CD8-positive, alpha-beta memory T cell (primary cell): ENCODE results near the gene OTOP3. TPM values are rescaled to one million over a fixed set of nuclear protein-coding genes. Genes with fewer than 3 reads are reported as not detected.

Experiments used
- CTCF ChIA-PET: fragments of 350-600 bp; sonication (Branson Sonifier 250); formaldehyde crosslinking; loops from one replicate; lab custom pipeline; 2021; ENCODE audit warnings: antibody characterized with exemption; lab: Charles Lee
- POLR2A ChIA-PET: fragments of 350-600 bp; sonication (Branson Sonifier 250); formaldehyde crosslinking; loops from one replicate; lab custom pipeline; 2021; ENCODE audit warnings: antibody characterized with exemption; lab: Charles Lee
- DNase-seq, 5 donors: peaks; one replicate each; pipeline versions ENCODE4 v3.0.0 to v3.0.0-alpha.2; 2020 to 2022; ENCODE audit warnings: mixed read lengths in 1 of 5
- H3K27ac ChIP-seq: one replicate; pipeline ENCODE4 v1.7.0; 2013; ENCODE audit warnings: low read depth, mild to moderate bottlenecking, low read length, moderate library complexity
- H3K27me3 ChIP-seq: 2 replicates; pipeline ENCODE4 v1.7.0; 2013; ENCODE audit warnings: low read length, mild to moderate bottlenecking; ENCODE audit not compliant: insufficient read depth, poor library complexity, severe bottlenecking
- H3K36me3 ChIP-seq: 2 replicates; pipeline ENCODE4 v1.7.0; 2013; ENCODE audit warnings: mild to moderate bottlenecking, low read length, moderate library complexity; ENCODE audit not compliant: insufficient read depth
- H3K4me1 ChIP-seq: 2 replicates; pipeline ENCODE4 v1.7.0; 2013; ENCODE audit warnings: mild to moderate bottlenecking, low read length, moderate library complexity; ENCODE audit not compliant: insufficient read depth
- H3K4me3 ChIP-seq: 2 replicates; pipeline ENCODE4 v1.7.0; 2013; ENCODE audit warnings: mild to moderate bottlenecking, low read length
- H3K9me3 ChIP-seq: 2 replicates; pipeline ENCODE4 v1.7.0; 2013; ENCODE audit warnings: mild to moderate bottlenecking, low read length
- H3K27ac Mint-ChIP-seq, 8 donors: one replicate each; pipeline ENCODE4 v1.8.0; 2020 to 2021; ENCODE audit warnings: mixed read lengths in 8 of 8, mild to moderate bottlenecking in 6 of 8, inconsistent platforms in 3 of 8, moderate library complexity in 3 of 8
- H3K27me3 Mint-ChIP-seq, 2 donors: one replicate each; pipeline ENCODE4 v1.8.0; 2020 to 2021; ENCODE audit warnings: mixed read lengths in 2 of 2, mild to moderate bottlenecking in 1 of 2, moderate library complexity in 1 of 2
- H3K36me3 Mint-ChIP-seq, 3 donors: one replicate each; pipeline ENCODE4 v1.8.0; 2020 to 2021; ENCODE audit warnings: mixed read lengths in 3 of 3, inconsistent platforms in 1 of 3, mild to moderate bottlenecking in 1 of 3
- H3K4me1 Mint-ChIP-seq, 3 donors: one replicate each; pipeline ENCODE4 v1.8.0; 2020 to 2021; ENCODE audit warnings: mixed read lengths in 3 of 3, inconsistent platforms in 1 of 3, mild to moderate bottlenecking in 1 of 3
- H3K4me3 Mint-ChIP-seq, 7 donors: one replicate each; pipeline ENCODE4 v1.8.0; 2020 to 2021; ENCODE audit warnings: mixed read lengths in 7 of 7, mild to moderate bottlenecking in 6 of 7, moderate library complexity in 4 of 7, inconsistent platforms in 2 of 7
- H3K9me3 Mint-ChIP-seq, 5 donors: one replicate each; pipeline ENCODE4 v1.8.0; 2020 to 2022; ENCODE audit warnings: mixed read lengths in 5 of 5, mild to moderate bottlenecking in 3 of 5, moderate library complexity in 2 of 5, inconsistent platforms in 1 of 5
- polyA plus RNA-seq: library from polyadenylated mRNA; unstranded; fragments of 300-500 nt; fragmentation: Illumina TruSeq; gene quantifications from one replicate; pipeline ENCODE4 v1.2.3, GENCODE V29; 2021
- total RNA-seq, 2 experiments: library from RNA; stranded (reverse); gene quantifications; one replicate each; pipeline ENCODE4 v1.2.3, GENCODE V29; 2021

The OTOP3 gene
- total and polyA plus RNA-seq, 3 experiments from 2014 or later = not detected

GRCh38 chr17:74987909-74988711, 52.4 kb downstream of the OTOP3 start:
- H3K9me3 ChIP-seq = no peaks in the 10 kb centered on the region
- peak in 3 of 5 donors; percentile 10 to 55 (median 23) for DNase-seq
- no peaks in the 10 kb centered on the region for H3K36me3 ChIP-seq
- peak overlapping the region in 2 of 8 donors; percentile 10 to 27 for H3K27ac Mint-ChIP-seq
- CTCF ChIA-PET = interaction anchor here (0.9 to 2.4 kb wide), 10 partner anchors 11 to 72 kb away, joined by 3 to 18 read pairs (median 4); partner anchors contain the start of genes HID1 and MRPL58
- H3K4me1 Mint-ChIP-seq = peaks cover 4 to 14% (median 11%) of the 10 kb centered on the region in 3 donors
- peaks cover 0 to 1% (median 0%) of the 10 kb centered on the region in 3 donors for H3K36me3 Mint-ChIP-seq
- POLR2A ChIA-PET = interaction anchor here (1.0 to 1.8 kb wide), 2 partner anchors 24 to 46 kb away, joined by 6 read pairs; no protein-coding TSS in a partner anchor
- H3K4me3 ChIP-seq = peak overlapping the region; percentile 9
- no peaks in the 10 kb centered on the region for H3K9me3 Mint-ChIP-seq
- H3K27me3 Mint-ChIP-seq = peaks cover 0 to 3% of the 10 kb centered on the region in 2 donors
- H3K27ac ChIP-seq = peak overlapping the region; percentile 54
- peaks cover 4% of the 10 kb centered on the region for H3K4me1 ChIP-seq
- no peaks in the 10 kb centered on the region for H3K27me3 ChIP-seq
- peak overlapping the region; percentile 52 to 89 (median 75) for H3K4me3 Mint-ChIP-seq

DNA sequence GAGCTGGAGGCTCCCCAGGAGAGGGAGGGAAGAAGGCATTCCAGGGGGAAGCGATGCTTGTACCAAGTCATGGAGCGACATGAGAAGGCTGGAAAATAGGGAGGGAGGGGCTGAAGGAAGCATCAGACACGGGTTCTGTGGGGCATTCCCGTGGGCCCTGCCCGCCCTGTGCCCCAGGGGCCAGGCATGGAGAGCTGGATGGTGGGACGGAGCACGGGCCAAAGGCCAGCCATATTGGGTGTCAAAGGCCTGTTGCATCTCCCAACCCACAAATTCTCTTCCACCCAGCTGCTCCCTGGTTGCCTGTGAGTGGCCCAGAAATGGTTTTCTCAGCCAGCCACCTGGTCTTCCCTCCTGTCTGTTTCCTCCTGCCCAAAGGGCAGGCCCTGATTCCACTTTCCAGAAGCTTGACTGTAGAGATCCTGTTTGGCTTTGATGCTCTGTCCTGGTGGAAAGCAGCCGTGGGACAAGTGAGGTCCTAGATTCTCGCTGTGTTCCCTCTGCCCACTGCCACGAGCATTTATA, 54.9 kb downstream of the OTOP3 start:
- H3K27me3 Mint-ChIP-seq = peaks cover 0 to 3% of the 10 kb centered on the region in 2 donors
- Histone ChIP-seq H3K27ac (no peak overlapping the region), H3K36me3 (no peaks in the 10 kb centered on the region), H3K27me3 (no peaks in the 10 kb centered on the region), H3K4me1 (peaks cover 4% of the 10 kb centered on the region), H3K9me3 (no peaks in the 10 kb centered on the region), H3K4me3 (no peak overlapping the region)
- H3K4me1 Mint-ChIP-seq = peaks cover 4 to 14% (median 11%) of the 10 kb centered on the region in 3 donors
- no peak for DNase-seq
- peaks cover 0 to 1% (median 0%) of the 10 kb centered on the region in 3 donors for H3K36me3 Mint-ChIP-seq
- no peaks in the 10 kb centered on the region for H3K9me3 Mint-ChIP-seq
- CTCF ChIA-PET = interaction anchor here (0.8 to 1.5 kb wide), 3 partner anchors 30 to 211 kb away, joined by 3 to 5 read pairs (median 4); no protein-coding TSS in a partner anchor
- H3K4me3 Mint-ChIP-seq = no peak overlapping the region
- H3K27ac Mint-ChIP-seq = peak overlapping the region in 1 of 8 donors; percentile 69
- POLR2A ChIA-PET = no interaction called here

GRCh38 chr17:74992223-74992622, 56.5 kb downstream of the OTOP3 start:
- H3K36me3 Mint-ChIP-seq = peaks cover 0 to under 1% (median 0%) of the 10 kb centered on the region in 3 donors
- POLR2A ChIA-PET = no interaction called here

GRCh38 chr17:74994440-74994839, 58.7 kb downstream of the OTOP3 start:
- Mint-ChIP-seq H3K9me3 (no peaks in the 10 kb centered on the region), H3K4me1 (no peaks in the 10 kb centered on the region), H3K36me3 (no peaks in the 10 kb centered on the region), H3K4me3 (no peak overlapping the region), H3K27ac (no peak overlapping the region), H3K27me3 (peaks cover 0 to 4% of the 10 kb centered on the region in 2 donors)
- H3K4me3 ChIP-seq = no peak overlapping the region
- H3K27ac ChIP-seq = no peak overlapping the region
- no peaks in the 10 kb centered on the region for H3K27me3 ChIP-seq
- H3K9me3 ChIP-seq = no peaks in the 10 kb centered on the region
- no peak for DNase-seq
- ChIA-PET CTCF (interaction anchor here (0.9 to 1.2 kb wide), 3 partner anchors 18 to 37 kb away, joined by 3 to 4 read pairs (median 4); partner anchors contain the start of gene MRPL58), POLR2A (no interaction called here)
- H3K4me1 ChIP-seq = no peaks in the 10 kb centered on the region
- no peaks in the 10 kb centered on the region for H3K36me3 ChIP-seq

More at GRCh38 chr17:74992223-74992622, 56.5 kb downstream of the OTOP3 start:
- Histone ChIP-seq H3K27me3 (no peaks in the 10 kb centered on the region), H3K9me3 (no peaks in the 10 kb centered on the region), H3K4me3 (no peak overlapping the region), H3K27ac (no peak overlapping the region), H3K4me1 (no peaks in the 10 kb centered on the region), H3K36me3 (no peaks in the 10 kb centered on the region)
- peaks cover 1 to 2% of the 10 kb centered on the region in 2 donors for H3K27me3 Mint-ChIP-seq
- CTCF ChIA-PET = interaction anchor here (1.1 kb wide), 1 partner anchor 30 kb away, joined by 3 read pairs; no protein-coding TSS in a partner anchor
- DNase-seq = no peak
- H3K9me3 Mint-ChIP-seq = no peaks in the 10 kb centered on the region
- H3K4me1 Mint-ChIP-seq = peaks cover 1 to 6% (median 2%) of the 10 kb centered on the region in 3 donors
- no peak overlapping the region for H3K27ac Mint-ChIP-seq
- H3K4me3 Mint-ChIP-seq = peak overlapping the region in 1 of 7 donors; percentile 32

DNA sequence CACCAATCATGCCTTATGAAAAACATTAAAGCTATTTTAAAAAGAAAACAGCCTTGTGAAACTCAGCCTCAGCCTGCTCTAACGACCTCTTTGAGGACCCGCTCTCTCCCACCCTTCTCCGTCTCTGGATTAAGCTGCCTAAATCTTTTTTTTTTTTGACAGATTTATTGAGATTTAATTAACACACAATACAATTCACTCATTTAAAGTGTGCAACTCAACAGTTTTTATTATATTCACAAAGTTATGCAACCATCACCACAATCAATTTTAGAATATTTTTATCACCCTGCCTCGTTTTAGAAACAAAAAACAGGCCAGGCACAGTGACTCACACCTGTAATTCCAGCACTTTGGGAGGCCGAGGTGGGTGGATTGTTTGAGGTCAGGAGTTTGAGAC, 60.1 kb downstream of the OTOP3 start:
- Mint-ChIP-seq H3K4me1 (no peaks in the 10 kb centered on the region), H3K4me3 (no peak overlapping the region), H3K27ac (no peak overlapping the region), H3K36me3 (no peaks in the 10 kb centered on the region), H3K27me3 (peaks cover 0 to 4% of the 10 kb centered on the region in 2 donors), H3K9me3 (no peaks in the 10 kb centered on the region)
- Histone ChIP-seq H3K27me3 (no peaks in the 10 kb centered on the region), H3K4me3 (no peak overlapping the region), H3K4me1 (no peaks in the 10 kb centered on the region), H3K9me3 (no peaks in the 10 kb centered on the region), H3K27ac (no peak overlapping the region), H3K36me3 (no peaks in the 10 kb centered on the region)
- POLR2A ChIA-PET = no interaction called here
- CTCF ChIA-PET = no interaction called here
- no peak for DNase-seq

- POLR2A ChIA-PET = interaction anchor here (1.7 kb wide), 1 partner anchor 13 kb away, joined by 4 read pairs; no protein-coding TSS in a partner anchor
- no peak for DNase-seq
- Histone ChIP-seq H3K27me3 (no peaks in the 10 kb centered on the region), H3K9me3 (no peaks in the 10 kb centered on the region), H3K4me3 (no peak overlapping the region), H3K36me3 (no peaks in the 10 kb centered on the region), H3K27ac (no peak overlapping the region), H3K4me1 (no peaks in the 10 kb centered on the region)
- Mint-ChIP-seq H3K9me3 (no peaks in the 10 kb centered on the region), H3K36me3 (no peaks in the 10 kb centered on the region), H3K4me1 (no peaks in the 10 kb centered on the region), H3K27me3 (peaks cover 0 to 6% of the 10 kb centered on the region in 2 donors), H3K27ac (peak overlapping the region in 1 of 8 donors; percentile 37), H3K4me3 (no peak overlapping the region)
- CTCF ChIA-PET = interaction anchor here (0.7 to 2.1 kb wide), 3 partner anchors 11 to 38 kb away, joined by 3 to 10 read pairs (median 5); partner anchors contain the start of gene CDR2L
Observed at GRCh38 chr17:74998783-74999182, 63.1 kb downstream of the OTOP3 start.

DNA sequence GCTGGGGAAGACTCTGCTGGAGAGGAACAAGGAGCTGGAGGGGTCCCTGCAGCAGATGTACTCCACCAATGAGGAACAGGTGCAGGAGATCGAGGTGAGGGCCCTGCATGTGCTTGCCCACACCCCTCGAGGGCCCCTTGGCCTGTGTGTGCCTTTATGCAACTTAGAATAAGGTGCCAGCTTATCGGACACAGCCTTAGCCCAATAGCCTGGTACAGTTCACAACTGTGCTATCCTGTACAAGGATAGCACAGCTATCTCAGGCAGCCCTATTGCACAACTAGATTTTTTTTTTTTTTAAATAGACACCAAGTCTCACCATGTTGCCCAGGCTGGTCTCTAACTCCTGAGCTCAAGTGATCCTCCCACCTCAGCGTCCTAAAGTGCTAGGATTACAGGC, 63.8 kb downstream of the OTOP3 start:
- H3K27me3 ChIP-seq = no peaks in the 10 kb centered on the region
- no peaks in the 10 kb centered on the region for H3K9me3 Mint-ChIP-seq
- H3K27me3 Mint-ChIP-seq = peaks cover 0 to 8% of the 10 kb centered on the region in 2 donors
- CTCF ChIA-PET = interaction anchor here (0.7 to 2.1 kb wide), 3 partner anchors 12 to 38 kb away, joined by 3 to 10 read pairs (median 5); partner anchors contain the start of gene CDR2L
- POLR2A ChIA-PET = interaction anchor here (1.7 kb wide), 1 partner anchor 12 kb away, joined by 4 read pairs; no protein-coding TSS in a partner anchor
- no peak overlapping the region for H3K4me3 Mint-ChIP-seq
- H3K27ac ChIP-seq = no peak overlapping the region
- no peaks in the 10 kb centered on the region for H3K4me1 ChIP-seq
- H3K36me3 ChIP-seq = no peaks in the 10 kb centered on the region
- H3K27ac Mint-ChIP-seq = no peak overlapping the region
- no peaks in the 10 kb centered on the region for H3K9me3 ChIP-seq
- no peak overlapping the region for H3K4me3 ChIP-seq
- no peaks in the 10 kb centered on the region for H3K4me1 Mint-ChIP-seq
- no peak for DNase-seq
- no peaks in the 10 kb centered on the region for H3K36me3 Mint-ChIP-seq
